ENCODE measurements around the gene HABP2. TPM values are rescaled to one million over a fixed set of nuclear protein-coding genes. Genes with fewer than 3 reads are reported as not detected.

Gene HABP2
- polyA plus RNA-seq, 4 donors = 0.41 to 0.89 (median 0.45) TPM

DNA sequence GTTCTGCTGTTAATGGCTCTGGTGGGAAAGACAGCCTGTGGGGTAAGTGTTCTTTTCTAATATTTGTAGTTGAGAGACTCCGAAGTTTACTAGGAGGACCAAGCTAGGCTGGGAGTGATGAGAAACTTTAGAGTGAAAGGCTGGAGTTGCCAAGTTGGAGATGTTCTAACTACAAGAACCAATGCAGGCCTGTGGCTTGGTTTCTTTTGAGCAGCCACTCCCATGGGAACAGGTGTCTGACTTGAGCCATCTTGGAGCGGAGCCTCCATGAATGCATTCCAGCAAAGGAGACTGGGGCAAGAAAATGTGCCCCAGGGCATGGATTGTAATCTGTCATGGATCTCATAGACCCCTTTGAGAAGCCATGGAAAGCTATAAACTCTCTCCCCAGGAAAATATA, 296 bp downstream of the HABP2 start:
- DNase-seq (ENCODE audit: low read depth in 4 of 4, low spot score in 3 of 4) = no peak

DNA sequence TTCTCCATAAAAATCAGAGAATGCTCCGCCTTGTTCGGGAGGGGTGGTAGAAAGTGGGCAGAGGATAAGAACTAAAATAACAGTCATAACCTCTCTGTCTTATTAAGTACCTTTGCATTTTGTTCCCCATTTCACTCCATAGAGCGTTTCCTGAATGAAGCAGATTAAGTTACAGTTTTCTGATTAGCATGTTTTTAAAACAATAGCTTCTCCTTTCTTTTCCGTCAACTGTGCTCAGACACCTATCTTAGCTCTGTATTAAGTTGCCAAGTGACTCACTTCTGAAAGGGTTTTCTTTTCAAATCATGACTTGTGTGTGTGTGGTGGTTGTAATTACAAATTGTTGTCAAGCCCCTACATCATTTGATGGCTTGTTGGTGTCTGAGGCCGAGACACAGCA, 1.4 kb downstream of the HABP2 start:
- DNase-seq (ENCODE audit: low read depth in 4 of 4, low spot score in 3 of 4) = no peak

DNA sequence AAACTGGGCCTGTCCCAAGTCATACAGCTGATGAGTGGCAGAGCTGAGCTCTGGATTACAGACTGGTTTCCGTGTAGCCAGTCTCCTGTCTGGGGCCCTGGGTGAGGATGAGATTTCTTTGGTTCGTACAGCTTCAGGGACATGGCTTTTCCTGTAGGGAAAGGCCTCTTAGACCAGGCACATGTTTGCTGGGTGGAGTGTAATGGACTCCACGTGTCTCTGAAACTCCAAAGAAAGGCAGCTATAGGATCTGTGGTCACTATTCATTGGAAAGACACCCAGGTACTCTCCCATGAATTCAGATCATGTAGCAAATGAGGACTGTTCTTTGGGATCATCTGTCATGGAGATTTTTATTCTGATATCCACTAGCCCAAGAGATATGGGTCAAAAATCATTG, 2.4 kb downstream of the HABP2 start:
- no peak for DNase-seq (ENCODE audit: low read depth in 4 of 4, low spot score in 3 of 4)

DNA sequence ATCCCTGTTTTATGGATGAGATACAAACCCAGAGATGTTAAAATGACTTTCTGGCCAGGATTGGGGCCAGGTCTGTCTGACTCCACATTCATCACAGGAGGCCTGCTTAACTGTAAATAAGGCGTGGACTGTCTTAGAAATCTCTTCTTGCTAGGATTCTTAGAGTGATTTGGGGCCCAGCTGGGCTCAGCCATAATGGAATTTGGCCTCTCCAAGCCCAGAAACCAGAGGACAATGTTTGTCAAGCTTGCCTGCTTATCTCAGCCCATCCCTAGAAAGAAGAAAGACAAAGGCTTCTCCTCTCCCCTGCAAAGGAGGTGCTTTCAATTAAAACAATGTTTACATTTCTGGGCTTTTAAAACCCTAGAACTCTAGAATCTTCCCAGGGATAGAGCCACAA, 2.9 kb downstream of the HABP2 start:
- no peak for DNase-seq (ENCODE audit: low read depth in 4 of 4, low spot score in 3 of 4)

DNA sequence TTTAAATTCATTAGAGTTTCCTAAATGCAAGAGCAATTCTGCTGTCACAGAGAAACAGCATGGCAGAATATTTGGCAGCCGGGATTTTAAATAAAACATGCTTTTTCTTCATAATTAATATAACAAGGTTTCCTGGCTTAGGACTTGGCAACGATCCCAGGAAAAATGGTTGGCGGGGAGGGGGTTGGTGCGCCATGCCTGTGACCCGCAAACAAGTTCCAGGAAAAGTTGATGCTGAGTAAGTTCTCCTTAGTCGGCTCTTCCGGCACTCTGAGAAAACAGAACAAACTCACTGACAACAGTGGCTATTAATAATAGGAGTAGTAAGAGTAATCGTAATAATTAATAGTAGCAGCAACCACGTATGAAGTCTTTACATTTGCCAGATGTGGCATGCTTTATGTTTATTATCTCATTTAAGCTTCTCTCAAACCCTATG, 4.6 kb downstream of the HABP2 start:
- no peak for DNase-seq (ENCODE audit: low read depth in 4 of 4, low spot score in 3 of 4)

DNA sequence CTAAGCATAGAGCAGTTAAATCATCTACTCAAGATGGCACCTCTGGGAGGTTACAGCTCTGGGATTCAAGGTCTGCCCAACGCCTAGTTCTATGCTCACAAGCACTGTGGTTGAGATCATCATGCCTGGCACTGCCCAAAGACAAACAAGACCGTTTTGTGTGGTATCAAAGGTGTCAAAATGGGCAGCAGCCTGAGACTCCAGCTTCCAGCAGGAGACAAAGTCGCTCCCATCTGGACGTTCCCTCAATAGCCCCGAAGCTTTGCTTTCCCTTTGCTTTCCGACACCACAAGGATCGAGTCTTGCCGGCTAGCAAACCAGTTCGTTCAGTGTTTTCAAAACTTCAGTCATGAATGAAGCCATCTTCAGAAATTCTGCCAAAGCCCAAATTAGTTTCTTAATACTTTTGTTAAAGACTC, 5.1 kb downstream of the HABP2 start:
- no peak for DNase-seq (ENCODE audit: low read depth in 4 of 4, low spot score in 3 of 4)

DNA sequence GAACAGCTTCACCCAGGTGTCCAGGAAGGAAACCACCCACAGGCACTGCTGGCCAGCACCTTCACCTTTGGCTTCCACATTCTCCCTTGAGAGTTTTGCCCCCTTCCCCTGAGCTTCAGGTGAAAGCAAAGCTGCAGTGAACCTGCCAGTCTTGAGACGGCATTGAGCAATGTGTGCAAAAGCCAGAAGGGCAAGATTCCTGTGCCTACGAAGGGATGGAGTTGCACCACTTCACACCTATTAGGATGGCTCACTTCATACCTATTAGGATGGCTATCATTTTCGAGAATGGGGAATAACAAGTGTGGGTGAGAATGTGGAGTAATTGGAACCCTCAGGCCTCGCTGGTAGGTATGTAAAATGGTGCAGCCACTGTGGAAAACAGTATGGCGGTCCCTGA, 7.2 kb downstream of the HABP2 start:
- DNase-seq (ENCODE audit: low read depth in 4 of 4, low spot score in 3 of 4) = no peak

DNA sequence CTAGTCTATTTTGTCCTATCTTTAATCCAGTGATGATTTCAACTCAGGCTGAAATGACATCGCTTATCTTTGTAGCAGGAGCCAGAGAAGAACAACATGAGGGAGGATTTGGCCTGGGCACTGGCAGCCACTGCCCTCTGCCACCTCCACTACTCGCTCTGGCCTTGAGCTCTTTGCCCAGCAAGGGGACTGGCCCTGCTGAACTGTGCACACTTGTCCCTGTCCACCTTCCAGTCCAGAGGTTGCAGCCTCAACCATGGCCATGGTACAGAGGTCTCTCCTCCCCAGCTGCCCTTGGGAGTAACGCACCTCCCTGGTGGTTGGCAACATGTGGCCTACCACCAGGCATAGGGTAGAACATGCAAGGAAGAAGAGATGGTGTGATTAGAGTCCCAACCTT, 8.4 kb downstream of the HABP2 start:
- DNase-seq (ENCODE audit: low read depth in 4 of 4, low spot score in 3 of 4) = no peak

DNA sequence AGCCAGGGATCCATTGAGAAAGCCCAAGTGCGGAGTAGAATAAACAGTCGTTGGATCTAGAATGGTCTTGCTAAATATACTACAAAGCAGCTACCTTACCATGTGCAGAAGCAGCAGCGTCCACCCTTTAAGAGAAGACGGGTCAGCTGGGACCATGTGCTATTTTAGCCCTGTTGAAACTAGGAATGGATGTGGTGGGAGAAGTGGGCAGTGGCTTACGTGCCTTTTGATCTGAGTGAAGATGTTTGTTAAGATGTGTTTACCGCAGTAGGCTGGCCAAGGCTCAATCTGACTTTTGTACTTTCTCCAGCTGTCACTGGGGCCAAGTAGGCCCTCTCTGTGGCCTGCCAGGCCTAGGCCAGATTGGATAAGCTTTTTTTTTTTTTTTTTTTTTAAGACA, 9.2 kb downstream of the HABP2 start:
- no peak for DNase-seq (ENCODE audit: low read depth in 4 of 4, low spot score in 3 of 4)

DNA sequence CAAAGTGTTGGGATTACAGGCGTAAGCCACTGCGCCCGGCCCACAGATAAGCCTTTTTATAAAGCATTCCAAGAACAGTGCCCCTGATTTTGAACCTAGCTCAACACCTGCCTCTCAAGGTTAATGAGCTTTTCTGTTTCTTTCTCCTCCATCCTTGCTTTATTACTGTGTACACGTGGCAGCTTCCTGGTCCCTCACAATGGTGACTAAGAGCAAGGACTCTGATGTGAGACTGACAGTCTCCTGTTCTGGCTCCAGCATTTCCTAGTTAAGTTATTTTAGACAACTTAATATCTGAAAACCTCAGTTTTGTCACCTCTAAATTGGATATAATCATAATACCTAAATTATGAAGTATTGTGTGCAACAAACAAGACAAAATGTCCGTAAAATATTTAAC, 9.9 kb downstream of the HABP2 start:
- DNase-seq (ENCODE audit: low read depth in 4 of 4, low spot score in 3 of 4) = no peak

DNA sequence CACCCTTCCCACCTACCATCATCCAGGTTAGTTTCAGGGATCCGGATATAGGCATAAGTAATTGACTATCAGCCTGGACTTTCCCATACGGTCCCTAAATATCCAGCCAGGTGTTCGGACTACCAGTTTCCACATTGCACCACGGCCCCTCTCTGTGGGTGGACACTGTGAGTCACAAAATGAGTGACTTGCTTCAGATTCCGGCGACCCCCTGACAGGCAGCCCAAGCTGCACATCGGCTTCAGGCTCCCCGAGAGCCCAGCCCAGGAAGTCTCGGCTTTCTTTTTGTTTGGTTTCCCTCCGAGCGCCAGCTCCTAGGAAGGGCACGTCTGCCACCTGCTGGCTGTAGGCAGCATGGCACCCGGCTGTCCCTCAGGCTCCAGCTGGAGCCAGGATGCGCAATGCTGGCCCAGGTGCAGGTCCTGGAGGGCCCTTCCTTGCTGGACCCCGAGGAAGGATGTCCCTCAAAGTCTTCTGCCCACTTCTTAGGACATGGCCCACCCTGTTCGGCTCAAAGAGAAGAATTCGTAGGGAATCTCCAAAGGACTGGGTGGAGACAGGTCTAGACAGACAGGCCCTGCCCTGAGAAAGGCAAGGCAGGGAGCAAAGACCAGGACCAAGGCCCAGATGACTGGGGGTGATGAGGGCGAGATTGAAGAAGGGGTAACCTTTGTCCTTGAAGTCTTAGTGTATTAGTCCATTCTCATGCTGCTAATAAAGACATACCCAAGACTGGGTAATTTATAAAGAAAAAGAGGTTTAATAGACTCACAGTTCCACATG, 10.6 kb downstream of the HABP2 start:
- peak; percentile 52 to 64 (median 57) for DNase-seq (ENCODE audit: low read depth in 4 of 4, low spot score in 3 of 4)

DNA sequence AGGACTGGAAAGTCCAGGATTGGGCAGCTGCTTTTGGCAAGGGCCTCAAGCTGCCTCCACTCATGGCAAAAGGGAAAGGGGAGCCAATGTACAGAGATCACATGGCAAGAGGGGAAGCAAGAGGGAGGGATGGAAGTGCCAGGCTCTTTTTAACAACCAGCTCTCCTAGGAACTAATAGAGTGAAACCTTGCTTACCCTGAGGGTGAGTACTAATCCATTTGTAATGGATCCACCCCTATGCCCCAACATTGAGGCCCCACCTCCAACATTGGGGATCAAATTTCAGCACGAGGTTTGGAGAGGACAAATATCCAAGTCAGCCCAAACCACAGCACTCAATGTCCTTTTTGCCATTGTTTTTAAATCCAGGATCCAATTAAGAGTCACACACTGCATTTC, 12.5 kb downstream of the HABP2 start:
- no peak for DNase-seq (ENCODE audit: low read depth in 4 of 4, low spot score in 3 of 4)

DNA sequence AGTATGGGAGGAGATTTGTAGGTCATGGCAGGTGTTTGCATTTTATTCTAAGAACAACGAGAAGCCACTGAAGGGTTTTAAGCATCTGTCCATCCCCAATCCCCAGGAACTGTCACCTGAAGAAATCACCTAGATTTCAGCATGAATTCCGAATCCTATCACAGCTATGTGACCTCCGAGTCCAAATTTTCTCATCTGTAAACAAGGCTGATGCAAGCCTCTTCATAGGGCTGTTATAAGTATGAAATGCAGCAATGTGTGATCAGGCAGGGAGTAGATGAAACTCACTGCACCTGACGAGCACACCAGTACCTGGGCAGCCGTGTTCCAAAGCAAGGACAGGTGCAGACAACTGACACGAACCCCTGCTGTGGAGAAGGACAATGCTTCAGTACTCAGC, 14.0 kb downstream of the HABP2 start:
- DNase-seq (ENCODE audit: low read depth in 4 of 4, low spot score in 3 of 4) = no peak

DNA sequence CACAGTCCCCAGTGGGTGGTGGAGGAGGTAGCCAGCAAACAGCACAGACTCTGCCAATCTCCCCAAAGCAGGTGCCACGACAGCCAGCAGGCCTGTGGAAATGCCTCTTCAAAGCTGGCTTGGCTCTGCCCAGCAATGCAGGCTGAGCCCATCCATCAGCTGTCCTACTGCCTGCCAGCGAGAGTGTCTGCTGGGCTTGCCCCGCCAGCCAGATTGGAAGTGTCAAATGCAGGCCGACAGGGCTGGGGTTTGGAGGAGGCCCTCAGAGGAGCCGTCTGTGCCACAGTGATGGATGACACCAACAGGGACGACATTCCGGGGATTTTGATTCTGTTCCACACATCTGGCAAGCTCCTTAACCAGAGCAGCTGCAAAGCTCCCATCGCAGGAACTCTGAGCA, 16.7 kb downstream of the HABP2 start:
- DNase-seq (ENCODE audit: low read depth in 4 of 4, low spot score in 3 of 4) = no peak

DNA sequence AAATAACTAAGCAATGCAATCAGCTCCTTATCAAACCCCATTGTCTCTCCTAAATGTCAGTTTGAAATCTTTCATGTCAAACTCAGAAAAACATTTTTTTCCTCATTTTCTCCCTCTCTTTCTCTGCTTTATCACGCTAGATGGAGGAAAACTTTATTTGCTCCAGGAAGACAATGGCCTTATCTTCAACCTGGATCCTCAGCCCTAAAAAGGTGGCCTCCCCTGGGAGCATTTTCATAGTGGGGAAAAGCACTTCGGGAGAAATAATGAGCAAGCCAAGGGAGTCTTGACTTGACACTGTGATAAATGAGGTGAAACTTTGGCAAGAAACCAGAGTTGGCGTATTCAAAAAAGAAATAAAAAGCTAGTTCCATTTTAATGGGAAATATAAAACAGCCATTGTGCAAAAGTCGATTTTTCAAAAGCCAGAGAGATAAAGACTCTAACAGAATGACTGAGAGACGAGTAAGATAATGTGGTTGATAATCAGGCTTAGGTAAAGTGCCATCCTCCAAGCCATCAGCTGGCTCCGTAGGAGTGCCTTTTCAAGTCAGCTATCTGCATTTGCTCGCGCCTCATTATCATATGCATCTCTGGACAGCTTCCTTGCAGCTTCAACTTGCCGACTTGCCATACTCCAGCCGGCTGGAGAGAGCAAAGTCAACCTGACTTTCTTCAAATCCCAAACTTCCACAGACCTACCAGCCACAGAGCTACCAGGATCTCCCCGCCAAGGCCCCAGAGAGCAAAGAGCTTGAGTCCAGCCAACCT, 19.9 kb downstream of the HABP2 start:
- no peak for DNase-seq (ENCODE audit: low read depth in 4 of 4, low spot score in 3 of 4)

DNA sequence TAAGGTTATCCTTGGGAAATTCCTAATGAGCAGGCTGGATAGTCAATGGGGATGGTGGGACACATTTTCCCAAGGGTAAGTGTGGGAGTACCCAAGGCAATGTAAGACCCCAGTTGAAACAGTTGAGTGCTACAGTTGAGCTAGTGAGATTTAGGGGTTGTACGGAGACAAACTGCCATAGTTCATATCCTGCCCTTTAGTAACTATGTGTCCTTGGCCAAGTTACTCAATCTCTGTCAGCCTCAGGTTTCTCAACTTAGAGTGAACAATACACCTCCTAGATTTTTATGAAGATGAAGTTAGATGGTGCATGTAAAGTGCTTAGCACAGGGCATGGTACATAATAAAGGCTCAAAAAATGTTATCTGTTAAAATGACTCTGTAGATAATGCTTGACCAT, 20.5 kb downstream of the HABP2 start:
- no peak for DNase-seq (ENCODE audit: low read depth in 4 of 4, low spot score in 3 of 4)

DNA sequence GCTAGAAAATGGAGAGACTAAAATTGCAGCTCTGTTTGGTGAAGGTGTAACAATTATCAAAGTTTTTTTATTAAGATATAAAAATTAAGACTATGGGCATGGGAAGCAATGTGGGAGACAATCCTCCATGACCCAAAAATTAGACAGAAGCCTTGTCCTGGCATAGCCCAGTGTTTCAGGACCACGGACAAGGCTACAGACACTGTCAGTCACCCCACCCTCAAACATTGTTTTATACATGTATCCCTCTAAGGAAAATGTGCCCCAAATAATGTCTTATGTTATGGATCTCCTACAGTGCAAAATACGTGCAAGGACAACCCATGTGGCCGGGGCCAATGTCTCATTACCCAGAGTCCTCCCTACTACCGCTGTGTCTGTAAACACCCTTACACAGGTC, 24.0 kb downstream of the HABP2 start:
- no peak for DNase-seq (ENCODE audit: low read depth in 4 of 4, low spot score in 3 of 4)

DNA sequence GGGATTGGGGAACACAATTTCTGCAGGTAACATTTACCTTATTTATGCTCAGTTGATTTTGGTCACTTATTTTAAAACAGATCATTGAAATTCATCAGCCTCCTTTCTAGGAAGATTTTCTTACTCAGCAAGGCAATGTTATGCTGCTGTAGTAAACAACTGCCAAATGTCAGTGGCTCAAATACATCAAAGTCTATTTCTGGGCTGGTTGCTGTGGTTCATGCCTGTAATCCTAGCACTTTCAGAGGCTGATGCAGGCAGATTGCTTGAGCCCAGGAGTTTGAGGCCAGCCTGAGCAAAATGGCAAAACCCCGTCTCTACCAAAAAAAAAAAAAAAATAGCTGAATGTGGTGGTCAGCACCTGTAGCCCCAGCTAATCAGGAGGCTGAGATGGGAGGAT, 25.9 kb downstream of the HABP2 start:
- DNase-seq (ENCODE audit: low read depth in 4 of 4, low spot score in 3 of 4) = no peak

DNA sequence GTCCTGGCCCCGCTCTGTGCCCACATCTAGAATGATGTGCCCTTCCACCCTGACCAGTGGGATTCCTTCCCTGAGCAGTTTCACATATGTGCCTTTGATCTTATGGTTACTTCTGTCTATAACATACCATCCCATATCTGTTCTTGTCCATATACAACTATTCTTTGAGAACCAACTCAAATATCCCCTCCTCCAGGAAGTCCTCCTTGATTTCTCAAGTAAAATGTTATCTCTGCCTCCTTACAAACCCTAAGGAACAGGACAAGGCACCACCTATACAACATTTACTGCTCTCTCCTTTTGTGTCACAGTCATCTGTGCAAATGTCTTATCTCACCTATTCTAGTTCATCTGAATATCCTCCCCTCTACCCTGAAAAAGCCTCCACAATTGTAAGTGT, 28.2 kb downstream of the HABP2 start:
- no peak for DNase-seq (ENCODE audit: low read depth in 4 of 4, low spot score in 3 of 4)

DNA sequence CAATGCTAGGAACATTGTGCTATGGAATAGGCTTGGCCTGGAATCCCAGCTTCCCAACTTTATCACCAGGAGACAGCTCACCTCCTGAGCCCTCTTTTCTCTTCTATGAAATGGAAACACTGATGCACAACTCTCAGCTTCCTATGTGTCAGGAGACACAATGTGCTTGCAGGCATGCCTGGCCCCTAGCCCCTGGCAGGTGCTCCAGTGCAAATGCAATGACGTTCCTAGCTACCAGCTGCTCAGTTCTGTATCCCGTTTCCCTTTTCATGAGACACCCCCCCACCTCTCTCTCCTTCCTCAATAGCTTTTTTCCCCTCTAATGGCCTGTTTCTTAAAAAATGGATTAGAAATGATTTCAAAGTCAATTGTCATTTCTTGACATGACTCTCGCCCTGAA, 30.7 kb downstream of the HABP2 start:
- no peak for DNase-seq (ENCODE audit: low read depth in 4 of 4, low spot score in 3 of 4)

DNA sequence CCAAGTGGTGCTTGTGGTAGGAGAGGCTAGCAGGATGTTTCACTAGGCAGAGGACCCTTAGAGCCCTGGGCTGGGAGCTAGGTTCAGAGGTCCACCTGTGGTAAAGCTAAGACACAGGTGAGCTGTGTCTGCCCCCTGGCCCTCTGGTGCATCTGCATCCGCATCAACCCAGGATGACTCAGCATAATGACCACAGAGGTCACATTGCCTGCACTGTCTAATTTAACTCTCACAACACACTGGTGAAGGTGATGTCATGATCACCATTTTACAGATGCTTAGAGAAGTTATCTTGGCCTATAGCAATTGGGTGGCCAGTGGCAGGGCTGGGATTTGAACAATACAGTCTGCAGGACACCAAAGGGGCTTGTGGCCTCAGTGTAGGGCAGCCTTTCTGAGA, 33.1 kb downstream of the HABP2 start:
- DNase-seq (ENCODE audit: low read depth in 4 of 4, low spot score in 3 of 4) = no peak

DNA sequence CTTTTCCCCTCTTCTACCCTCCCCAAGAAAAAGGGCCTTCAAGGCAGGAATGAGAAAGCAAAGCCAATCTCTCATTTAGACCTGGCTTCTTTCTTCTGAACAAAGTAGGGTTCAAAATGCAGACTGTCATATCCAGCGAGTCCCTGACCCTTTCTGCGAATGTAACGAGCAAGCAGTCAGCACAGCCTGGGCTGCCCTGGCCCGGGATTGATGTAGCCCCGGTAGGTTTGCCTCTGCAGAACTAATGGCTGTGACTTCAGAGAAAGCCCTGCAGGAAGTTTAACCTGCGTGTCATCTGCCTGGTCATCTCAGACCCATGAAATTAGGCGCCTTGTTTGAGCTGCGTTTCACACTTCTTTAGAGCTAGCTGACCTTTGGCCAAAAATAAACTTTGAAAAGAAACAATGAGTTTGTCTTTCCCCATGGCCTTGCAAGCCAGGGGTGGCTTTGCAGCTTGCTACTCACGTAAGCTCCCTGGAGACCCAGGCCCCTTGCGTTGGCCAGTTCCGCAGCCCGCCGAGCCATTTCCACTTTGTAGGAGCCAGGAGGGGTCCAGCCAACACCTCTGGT, 36.4 kb downstream of the HABP2 start:
- no peak for DNase-seq (ENCODE audit: low read depth in 4 of 4, low spot score in 3 of 4)

Data from right renal pelvis (tissue), 4 donors.